H9 (cell line): ENCODE data around the gene SCGB1A1. TPM values are rescaled to one million over a fixed set of nuclear protein-coding genes. Genes with fewer than 3 reads are reported as not detected.
"Not testable (repeated sequence)": the region's sequence is repeated elsewhere in the genome, so short reads cannot be mapped to it uniquely, and the experiment has no call there.

ENCODE experiments used
- DNase-seq: peaks from one replicate; pipeline ENCODE4 v3.0.0-alpha.2; 2017
- H2AFZ ChIP-seq: one replicate; pipeline ENCODE4 v1.6.1; 2013; ENCODE audit warnings: mild to moderate bottlenecking, low read length, control low read depth, moderate library complexity
- H2AK5ac ChIP-seq: 2 replicates; pipeline ENCODE4 v1.6.1; 2013; ENCODE audit warnings: low read length, control low read depth, mixed read lengths; ENCODE audit not compliant: insufficient read length
- H2BK120ac ChIP-seq: one replicate; pipeline ENCODE4 v1.6.1; 2013; ENCODE audit warnings: low read depth, mild to moderate bottlenecking, low read length, control low read depth, inconsistent platforms; ENCODE audit not compliant: poor library complexity, severe bottlenecking
- H2BK12ac ChIP-seq: 2 replicates; pipeline ENCODE4 v1.6.1; 2013; ENCODE audit warnings: low read length, control low read depth, mixed read lengths, low read depth; ENCODE audit not compliant: insufficient read length
- H2BK15ac ChIP-seq: 2 replicates; pipeline ENCODE4 v1.6.1; 2013; ENCODE audit warnings: low read depth, low read length, control low read depth
- H2BK20ac ChIP-seq: one replicate; pipeline ENCODE4 v1.6.1; 2013; ENCODE audit warnings: low read depth, mild to moderate bottlenecking, low read length, control low read depth, inconsistent platforms; ENCODE audit not compliant: poor library complexity, severe bottlenecking
- H2BK5ac ChIP-seq: 2 replicates; pipeline ENCODE4 v1.6.1; 2013; ENCODE audit warnings: low read length, control low read depth, mixed read lengths; ENCODE audit not compliant: insufficient read length
- H3K14ac ChIP-seq: 2 replicates; pipeline ENCODE4 v1.6.1; 2013; ENCODE audit warnings: low read length, control low read depth; ENCODE audit not compliant: insufficient read depth
- H3K18ac ChIP-seq: 2 replicates; pipeline ENCODE4 v1.6.1; 2013; ENCODE audit warnings: low read depth, mild to moderate bottlenecking, mixed read lengths, low read length, control low read depth; ENCODE audit not compliant: insufficient read length
- H3K23ac ChIP-seq: 2 replicates; pipeline ENCODE4 v1.6.1; 2013; ENCODE audit warnings: low read length, control low read depth, mixed read lengths, low read depth; ENCODE audit not compliant: insufficient read length
- H3K23me2 ChIP-seq: 2 replicates; pipeline ENCODE4 v1.6.1; 2013; ENCODE audit warnings: low read depth, mild to moderate bottlenecking, mixed read lengths, low read length, control low read depth; ENCODE audit not compliant: insufficient read length, poor library complexity, severe bottlenecking
- H3K27ac ChIP-seq: 2 replicates; pipeline ENCODE4 v1.5.1; 2013; ENCODE audit warnings: low read length, control low read depth, mixed read lengths, low read depth; ENCODE audit not compliant: insufficient read length
- H3K27me3 ChIP-seq: 2 replicates; pipeline ENCODE4 v1.6.1; 2013; ENCODE audit warnings: low read length, control low read depth, inconsistent platforms; ENCODE audit not compliant: insufficient read depth
- H3K4ac ChIP-seq: 2 replicates; pipeline ENCODE4 v1.6.1; 2013; ENCODE audit warnings: low read depth, mild to moderate bottlenecking, control low read depth, inconsistent platforms, low read length, moderate library complexity
- H3K4me1 ChIP-seq: 2 replicates; pipeline ENCODE4 v1.6.1; 2013; ENCODE audit warnings: low read length, control low read depth, inconsistent platforms; ENCODE audit not compliant: insufficient read depth
- H3K4me2 ChIP-seq: 2 replicates; pipeline ENCODE4 v1.6.1; 2013; ENCODE audit warnings: low read length, control low read depth, mixed read lengths; ENCODE audit not compliant: insufficient read length, insufficient read depth
- H3K56ac ChIP-seq: 2 replicates; pipeline ENCODE4 v1.6.1; 2013; ENCODE audit warnings: low read depth, mild to moderate bottlenecking, mixed read lengths, low read length, control low read depth; ENCODE audit not compliant: insufficient read length
- H3K79me1 ChIP-seq: 2 replicates; pipeline ENCODE4 v1.6.1; 2013; ENCODE audit warnings: low read depth, mild to moderate bottlenecking, moderate library complexity, low read length, control low read depth, inconsistent platforms; ENCODE audit not compliant: insufficient read depth, poor library complexity, severe bottlenecking
- H3K79me2 ChIP-seq: 2 replicates; pipeline ENCODE4 v1.6.1; 2013; ENCODE audit warnings: low read length, control low read depth, inconsistent platforms; ENCODE audit not compliant: insufficient read depth
- H3K9ac ChIP-seq: 2 replicates; pipeline ENCODE4 v1.6.1; 2013; ENCODE audit warnings: low read length, control low read depth, mixed read lengths; ENCODE audit not compliant: insufficient read length; ENCODE audit errors: extremely low read depth
- H3K9me3 ChIP-seq: one replicate; pipeline ENCODE4 v1.6.1; 2013; ENCODE audit warnings: low read depth, low read length, inconsistent platforms; ENCODE audit not compliant: control insufficient read depth
- H3T11ph ChIP-seq: one replicate; pipeline ENCODE4 v1.6.1; 2013; ENCODE audit warnings: mild to moderate bottlenecking, low read length, control low read depth, inconsistent platforms
- H4K20me1 ChIP-seq: one replicate; pipeline ENCODE4 v1.6.1; 2013; ENCODE audit not compliant: control insufficient read depth, insufficient read length, insufficient read depth
- H4K5ac ChIP-seq: 2 replicates; pipeline ENCODE4 v1.6.1; 2013; ENCODE audit warnings: low read depth, mild to moderate bottlenecking, mixed read lengths, low read length, control low read depth; ENCODE audit not compliant: insufficient read length
- H4K8ac ChIP-seq: replicated peaks from 2 replicates; pipeline ENCODE4 v1.6.1; 2013; ENCODE audit warnings: low read length, control low read depth, mixed read lengths, low read depth; ENCODE audit not compliant: insufficient read length
- H4K91ac ChIP-seq: 2 replicates; pipeline ENCODE4 v1.6.1; 2013; ENCODE audit warnings: low read depth, mild to moderate bottlenecking, moderate library complexity, mixed read lengths, low read length, control low read depth; ENCODE audit not compliant: insufficient read length
- H3K27ac Mint-ChIP-seq, 3 experiments: 2 replicates in 2 of 3; 3 replicates in 1 of 3; pipeline ENCODE4 v1.8.0; 2020 to 2021; ENCODE audit warnings: mixed read lengths in 3 of 3, mild to moderate bottlenecking in 1 of 3, moderate library complexity in 1 of 3
- H3K27me3 Mint-ChIP-seq: 2 replicates; pipeline ENCODE4 v1.8.0; 2021; ENCODE audit warnings: low read depth, mild to moderate bottlenecking, moderate library complexity, mixed read lengths
- H3K36me3 Mint-ChIP-seq, 3 experiments: 2 replicates in 2 of 3; 3 replicates in 1 of 3; pipeline ENCODE4 v1.8.0; 2020 to 2021; ENCODE audit warnings: low read depth in 3 of 3, mixed read lengths in 3 of 3; ENCODE audit not compliant: insufficient read depth in 1 of 3
- H3K4me1 Mint-ChIP-seq, 2 experiments: 2 replicates each; pipeline ENCODE4 v1.8.0; 2020; ENCODE audit warnings: mixed read lengths in 2 of 2
- H3K4me3 Mint-ChIP-seq, 2 experiments: 2 replicates in 1 of 2; 3 replicates in 1 of 2; pipeline ENCODE4 v1.8.0; 2020 to 2021; ENCODE audit warnings: mild to moderate bottlenecking in 2 of 2, mixed read lengths in 2 of 2, moderate library complexity in 1 of 2
- H3K9me3 Mint-ChIP-seq, 2 experiments: 2 replicates in 1 of 2; 3 replicates in 1 of 2; pipeline ENCODE4 v1.8.0; 2020; ENCODE audit warnings: mild to moderate bottlenecking in 2 of 2, mixed read lengths in 2 of 2, moderate library complexity in 1 of 2
- WGBS: extraction: QIAGEN DNeasy Blood & Tissue Kit; methylation state at CpG from one replicate; pipeline ENCODE4 v1.1.7; 2013; ENCODE audit warnings: missing lambda C conversion rate, low lambda C conversion rate, mixed read lengths; ENCODE audit not compliant: insufficient read length; ENCODE audit errors: extremely low coverage; 5-methylcytosine and 5-hydroxymethylcytosine counted together
- total RNA-seq: library from RNA; stranded (reverse); gene quantifications from 2 replicates; pipeline ENCODE4 v1.2.1, GENCODE V29; 2021
- TF ChIP-seq, protein P1 (sequence below): fragments of 200-600 bp; sonication (generic); conservative IDR thresholded peaks from 3 replicates; pipeline ENCODE4 v1.8.0; 2021; ENCODE audit warnings: antibody characterized with exemption, mild to moderate bottlenecking

SCGB1A1 gene
- total RNA-seq, 1 experiment from 2014 or later, result not detected

DNA sequence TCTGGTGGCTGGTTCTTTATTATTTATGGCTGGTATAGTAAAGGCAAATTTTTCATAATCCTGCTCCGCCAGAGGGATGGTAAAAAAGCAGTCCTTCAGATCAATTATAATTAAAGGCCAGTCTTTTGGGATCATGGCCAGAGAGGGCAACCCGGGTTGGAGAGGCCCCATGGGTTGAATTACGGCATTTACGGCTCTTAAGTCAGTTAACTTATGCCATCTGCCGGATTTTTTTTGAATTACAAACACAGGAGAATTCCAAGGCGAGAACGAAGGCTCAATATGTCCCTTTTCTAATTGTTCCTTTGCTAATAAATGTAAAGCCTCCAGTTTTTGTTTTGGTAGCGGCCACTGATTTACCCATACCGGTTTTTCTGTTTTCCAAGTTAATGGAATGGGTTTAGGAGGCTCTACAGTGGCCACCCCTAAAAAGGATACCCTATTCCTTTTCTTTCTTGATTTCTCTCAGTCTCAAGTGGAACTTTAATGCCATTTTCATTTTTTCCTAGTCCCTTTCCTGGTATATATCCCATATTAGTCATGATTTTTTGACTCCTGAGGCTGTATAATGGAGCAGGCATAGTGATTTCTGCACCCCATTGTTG is 40.3 kb upstream of the SCGB1A1 start:
- H3K9ac ChIP-seq, H2BK5ac ChIP-seq, H4K5ac ChIP-seq, H3K23me2 ChIP-seq, H3K4me1 ChIP-seq, H4K91ac ChIP-seq, H3K56ac ChIP-seq, H3K79me2 ChIP-seq, H2AFZ ChIP-seq, H3K23ac ChIP-seq, H3K9me3 ChIP-seq, H3K27me3 ChIP-seq, H3K4me2 ChIP-seq, H3K27ac Mint-ChIP-seq, H3K79me1 ChIP-seq, H2BK20ac ChIP-seq, H2BK15ac ChIP-seq, H3K14ac ChIP-seq, H3K9me3 Mint-ChIP-seq, H3K4ac ChIP-seq, H4K8ac ChIP-seq, H2BK12ac ChIP-seq, H3K4me3 Mint-ChIP-seq, H2AK5ac ChIP-seq, H3T11ph ChIP-seq, H3K27ac ChIP-seq, H3K18ac ChIP-seq, H3K27me3 Mint-ChIP-seq, H2BK120ac ChIP-seq, DNase-seq, H4K20me1 ChIP-seq, H3K36me3 Mint-ChIP-seq: not testable (repeated sequence)
- no CpG with 5 or more reads among the region's 9 CpGs for WGBS
- TF ChIP-seq, protein P1, sequence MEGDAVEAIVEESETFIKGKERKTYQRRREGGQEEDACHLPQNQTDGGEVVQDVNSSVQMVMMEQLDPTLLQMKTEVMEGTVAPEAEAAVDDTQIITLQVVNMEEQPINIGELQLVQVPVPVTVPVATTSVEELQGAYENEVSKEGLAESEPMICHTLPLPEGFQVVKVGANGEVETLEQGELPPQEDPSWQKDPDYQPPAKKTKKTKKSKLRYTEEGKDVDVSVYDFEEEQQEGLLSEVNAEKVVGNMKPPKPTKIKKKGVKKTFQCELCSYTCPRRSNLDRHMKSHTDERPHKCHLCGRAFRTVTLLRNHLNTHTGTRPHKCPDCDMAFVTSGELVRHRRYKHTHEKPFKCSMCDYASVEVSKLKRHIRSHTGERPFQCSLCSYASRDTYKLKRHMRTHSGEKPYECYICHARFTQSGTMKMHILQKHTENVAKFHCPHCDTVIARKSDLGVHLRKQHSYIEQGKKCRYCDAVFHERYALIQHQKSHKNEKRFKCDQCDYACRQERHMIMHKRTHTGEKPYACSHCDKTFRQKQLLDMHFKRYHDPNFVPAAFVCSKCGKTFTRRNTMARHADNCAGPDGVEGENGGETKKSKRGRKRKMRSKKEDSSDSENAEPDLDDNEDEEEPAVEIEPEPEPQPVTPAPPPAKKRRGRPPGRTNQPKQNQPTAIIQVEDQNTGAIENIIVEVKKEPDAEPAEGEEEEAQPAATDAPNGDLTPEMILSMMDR, result peak; percentile 59
- H3K4me1 Mint-ChIP-seq, result peaks cover 16 to 21% of the 10 kb centered on the region in 2 experiments

GRCh38 chr11:62379586-62379985 is 39.2 kb upstream of the SCGB1A1 start:
- H4K91ac ChIP-seq, H3K18ac ChIP-seq, H4K5ac ChIP-seq, H3K23ac ChIP-seq, H3K27ac Mint-ChIP-seq, H3K9ac ChIP-seq, H3K27ac ChIP-seq, H2BK20ac ChIP-seq, DNase-seq, H3K4me1 ChIP-seq, H3K9me3 Mint-ChIP-seq, H2BK120ac ChIP-seq, H2BK5ac ChIP-seq, H3K4ac ChIP-seq, H2AK5ac ChIP-seq, H3K79me2 ChIP-seq, H3K4me2 ChIP-seq, H4K20me1 ChIP-seq, H3K23me2 ChIP-seq, H3K4me3 Mint-ChIP-seq, H3K56ac ChIP-seq, H3K36me3 Mint-ChIP-seq, H3K9me3 ChIP-seq, H2BK12ac ChIP-seq, H3T11ph ChIP-seq, H2AFZ ChIP-seq, H3K27me3 Mint-ChIP-seq, H2BK15ac ChIP-seq, H3K14ac ChIP-seq, H4K8ac ChIP-seq, H3K27me3 ChIP-seq, H3K79me1 ChIP-seq: not testable (repeated sequence)
- peaks cover 14 to 16% of the 10 kb centered on the region in 2 experiments for H3K4me1 Mint-ChIP-seq
- no CpG with 5 or more reads among the region's 2 CpGs for WGBS
